Stimulated activated CD4-positive, alpha-beta T cell treated with anti-CD3 and anti-CD28 coated beads, Interleukin-12 subunit alpha, Interleukin-12 subunit beta, amount 100 ng/mL, for 24 hours (primary cell): ENCODE measurements around the gene COX8C.

Experiments used
- DNase-seq, 2 experiments: peaks; one replicate each; pipeline ENCODE4 v3.0.0-alpha.2; 2020; ENCODE audit warnings: low read depth in 2 of 2

The COX8C gene, protein sequence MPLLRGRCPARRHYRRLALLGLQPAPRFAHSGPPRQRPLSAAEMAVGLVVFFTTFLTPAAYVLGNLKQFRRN

DNA sequence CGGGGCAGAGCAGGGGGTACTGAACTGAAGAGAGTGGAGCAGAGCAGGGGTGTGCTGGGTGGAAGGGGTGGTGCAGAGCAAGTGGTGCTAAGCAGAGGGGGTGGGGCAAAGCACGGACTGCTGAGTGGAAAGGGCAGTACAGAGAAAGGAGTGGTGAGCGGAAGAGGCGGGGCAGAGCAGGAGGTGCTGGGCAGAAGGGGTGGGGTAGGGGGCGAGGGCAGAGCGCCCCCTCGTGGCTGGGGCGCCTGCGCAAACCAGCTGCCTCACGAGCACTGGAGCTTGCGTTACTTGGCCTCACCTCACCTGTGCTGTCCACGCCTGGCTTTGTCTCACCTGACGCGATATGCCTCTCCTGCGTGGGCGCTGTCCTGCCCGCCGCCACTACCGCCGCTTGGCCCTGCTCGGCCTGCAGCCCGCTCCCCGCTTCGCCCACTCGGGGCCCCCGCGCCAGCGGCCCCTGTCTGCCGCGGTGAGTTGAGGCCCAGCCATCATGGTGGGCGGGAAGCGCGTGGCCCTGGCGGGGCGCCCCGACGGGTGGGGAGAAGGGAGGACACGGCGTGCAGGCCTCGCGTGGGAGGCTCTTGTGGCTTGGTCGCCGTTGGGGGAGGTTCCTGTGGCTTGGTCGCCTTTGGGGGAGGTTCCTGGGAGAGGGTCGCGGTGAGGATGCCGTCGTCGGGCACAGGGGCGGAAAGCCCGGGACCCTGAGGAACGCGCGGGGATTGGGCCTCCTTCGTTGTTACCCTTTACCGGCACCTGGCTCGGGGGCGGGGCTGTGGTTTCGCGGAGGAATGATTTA lies at the start of gene COX8C:
Gene COX8C (plus strand): TSS at position 257 of the 796 bp plus-strand sequence. CDS start 87 bp downstream, at position 344.
- no peak for DNase-seq

DNA sequence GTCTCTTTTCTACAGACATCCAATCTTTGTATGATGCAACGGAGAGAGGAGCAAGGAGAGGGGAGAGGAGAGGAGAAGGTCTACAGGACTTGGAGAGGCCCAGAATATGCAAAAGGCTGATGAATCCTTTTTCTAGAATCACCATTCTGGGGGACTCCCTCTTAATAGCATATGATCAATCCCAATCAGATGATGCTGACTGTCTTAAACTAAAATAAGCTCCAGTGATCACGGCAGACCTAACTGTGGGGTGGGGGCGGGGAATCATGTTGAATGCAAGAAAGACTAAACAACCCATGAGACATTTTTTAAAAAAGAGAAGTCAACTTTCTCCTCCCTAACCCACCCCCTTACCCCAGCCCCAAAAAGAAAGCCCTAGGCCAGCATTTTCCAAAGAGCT lies 47.6 kb upstream of the COX8C start:
- no peak for DNase-seq

DNA sequence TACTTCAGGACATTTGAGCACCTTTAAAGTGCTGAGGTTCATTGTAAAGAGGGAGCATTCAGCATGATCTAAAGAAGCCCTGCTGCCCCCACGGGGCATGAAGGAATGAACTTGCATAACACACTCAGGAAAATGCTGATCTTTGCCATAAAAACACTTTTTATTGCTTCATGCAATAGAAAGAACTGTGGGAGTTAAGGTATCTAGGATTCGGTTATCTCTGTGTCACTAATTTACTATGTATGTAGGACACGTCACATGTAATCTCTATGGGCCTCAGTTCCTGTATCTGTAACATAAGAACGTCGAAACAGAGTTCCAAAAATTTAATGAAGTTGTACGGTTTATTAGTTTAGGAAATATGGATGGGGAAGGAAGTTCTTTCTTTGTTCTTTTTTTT lies 47.1 kb upstream of the COX8C start:
- no peak for DNase-seq

DNA sequence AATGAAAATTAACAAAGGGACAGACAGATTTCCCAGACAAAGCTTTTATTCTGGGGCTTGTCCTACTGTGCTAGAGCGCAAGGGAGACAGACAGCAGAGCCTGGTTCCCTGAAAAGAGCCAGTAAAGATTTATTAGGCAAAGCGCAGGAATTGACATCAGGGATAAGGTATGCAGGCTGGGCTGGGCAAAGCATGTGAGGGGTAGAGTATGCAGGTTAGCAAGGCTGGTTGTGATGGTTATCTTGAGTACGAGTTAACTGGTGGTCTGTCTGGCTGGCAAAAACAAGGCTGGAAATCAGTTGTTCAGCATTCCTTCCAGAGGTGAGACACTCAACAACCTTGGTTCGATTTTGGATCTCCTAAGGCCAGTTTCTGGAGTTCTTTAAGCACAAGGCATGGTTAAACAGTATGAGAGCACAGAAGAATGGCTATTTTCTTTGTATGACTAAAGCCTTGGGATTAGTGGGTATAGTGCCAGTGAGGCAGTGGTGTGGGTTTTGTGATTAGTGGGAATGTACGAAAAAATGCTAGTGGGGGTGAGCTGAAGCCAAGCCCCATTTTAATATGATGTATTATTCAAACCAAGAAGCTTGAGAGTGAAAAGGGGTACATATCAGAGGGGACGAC lies 45.0 kb upstream of the COX8C start:
- no peak for DNase-seq

DNA sequence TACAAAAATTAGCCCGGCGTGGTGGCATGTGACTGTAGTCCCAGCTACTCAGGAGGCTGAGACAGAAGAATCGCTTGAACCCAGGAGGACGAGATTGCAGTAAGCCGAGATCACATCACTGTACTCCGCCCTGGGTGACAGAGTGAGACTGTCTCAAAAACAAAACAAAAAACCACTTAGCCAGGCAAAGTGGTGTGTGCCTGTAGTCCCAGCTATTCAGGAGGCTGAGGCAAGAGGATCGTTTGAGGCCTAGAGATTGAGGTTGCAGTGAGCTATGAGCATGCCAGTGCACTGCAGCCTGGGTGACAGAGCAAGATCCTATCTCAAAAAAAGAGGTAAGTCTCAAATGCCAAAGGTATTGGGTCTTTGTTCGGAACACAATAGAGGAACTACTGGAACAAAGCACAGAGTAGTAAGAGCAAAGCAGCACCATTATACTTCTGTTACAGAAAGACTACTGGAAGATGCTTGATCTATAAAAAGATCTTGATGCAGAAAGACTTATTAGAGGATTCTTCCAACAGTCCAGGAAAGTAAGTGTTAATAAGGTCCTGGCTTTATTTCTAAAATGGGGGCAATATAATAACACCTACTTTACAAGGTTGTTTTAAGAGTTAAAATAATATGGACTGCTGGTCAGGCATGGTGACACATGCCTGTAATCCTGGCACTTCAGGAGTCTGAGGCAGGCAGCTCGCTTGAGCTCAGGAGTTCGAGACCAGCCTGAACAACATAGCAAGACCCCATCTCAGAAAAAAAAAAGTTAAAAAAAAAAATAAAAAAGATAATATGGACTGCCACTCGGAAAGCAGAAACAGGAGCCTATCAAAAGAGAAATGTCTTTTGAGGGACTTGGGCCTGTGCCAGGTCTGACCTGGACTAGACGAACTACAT lies 44.0 kb upstream of the COX8C start:
- DNase-seq, result no peak

DNA sequence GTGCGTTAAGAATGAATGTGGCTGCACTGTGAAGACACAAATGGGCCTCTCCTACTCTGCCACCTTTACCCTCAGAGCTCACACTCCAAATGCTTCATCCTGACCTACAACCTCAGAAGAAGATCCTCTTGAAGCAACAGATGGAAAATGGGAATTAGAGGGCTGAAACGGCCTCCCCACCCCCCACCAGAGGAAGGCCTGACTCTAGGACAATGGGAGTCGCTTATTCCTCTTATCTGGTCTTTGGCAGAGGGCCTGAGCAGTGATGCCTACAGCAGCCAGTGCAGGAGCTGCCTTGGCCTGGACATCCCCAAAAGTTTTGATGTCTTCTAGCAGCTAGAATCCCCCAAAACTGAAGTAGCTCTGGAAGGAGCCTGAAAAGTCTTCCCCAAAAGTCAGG lies 43.3 kb upstream of the COX8C start:
- no peak for DNase-seq

DNA sequence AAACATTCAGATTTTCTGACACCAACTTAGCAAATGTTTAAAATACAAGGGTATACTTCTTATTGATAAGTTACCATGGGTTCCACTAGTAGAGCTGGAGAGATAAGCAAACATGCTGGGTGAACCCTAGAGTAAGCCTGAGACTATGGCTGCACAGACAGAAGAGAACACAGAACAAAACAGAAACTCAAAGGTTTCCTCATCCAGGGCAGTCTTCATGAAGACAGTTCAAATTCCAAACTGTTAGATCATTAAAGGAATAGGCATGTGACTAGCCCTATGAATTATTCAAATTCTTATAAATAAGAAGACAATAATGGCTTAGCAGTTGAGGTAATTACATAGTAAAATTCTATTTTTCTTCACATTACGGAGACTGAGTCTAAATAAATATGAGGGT lies 42.2 kb upstream of the COX8C start:
- no peak for DNase-seq

DNA sequence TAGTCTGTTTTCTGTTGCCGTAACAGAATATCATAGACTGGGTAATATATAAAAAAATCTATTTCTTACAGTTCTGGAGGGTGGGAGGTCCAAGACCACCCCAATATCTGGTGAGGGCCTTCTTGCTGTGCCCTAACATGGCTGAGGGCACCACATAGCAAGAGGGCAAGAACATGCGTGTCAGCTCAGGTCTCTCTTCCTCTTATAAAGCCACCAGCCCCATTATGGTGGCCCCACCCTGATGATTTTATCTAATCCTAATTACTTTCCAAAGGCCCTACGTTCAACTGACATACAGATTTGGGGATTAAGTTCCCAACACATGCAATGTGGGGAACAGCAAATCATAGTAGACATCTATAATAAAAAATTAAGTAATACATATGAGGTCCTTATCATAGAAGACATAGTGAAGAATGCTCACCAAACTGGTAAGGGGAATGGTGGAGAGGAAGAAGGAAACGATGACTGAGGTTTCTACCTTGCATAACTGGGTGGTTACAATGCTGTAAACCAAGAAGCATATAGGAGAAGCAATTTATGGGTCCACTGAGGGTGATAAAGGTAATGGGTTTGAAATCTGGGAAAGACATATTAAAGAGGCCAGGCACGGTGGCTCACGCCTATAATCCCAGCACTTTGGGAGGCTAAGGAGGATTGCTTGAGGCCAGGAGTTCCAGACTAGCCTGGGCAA lies 41.1 kb upstream of the COX8C start:
- no peak for DNase-seq

DNA sequence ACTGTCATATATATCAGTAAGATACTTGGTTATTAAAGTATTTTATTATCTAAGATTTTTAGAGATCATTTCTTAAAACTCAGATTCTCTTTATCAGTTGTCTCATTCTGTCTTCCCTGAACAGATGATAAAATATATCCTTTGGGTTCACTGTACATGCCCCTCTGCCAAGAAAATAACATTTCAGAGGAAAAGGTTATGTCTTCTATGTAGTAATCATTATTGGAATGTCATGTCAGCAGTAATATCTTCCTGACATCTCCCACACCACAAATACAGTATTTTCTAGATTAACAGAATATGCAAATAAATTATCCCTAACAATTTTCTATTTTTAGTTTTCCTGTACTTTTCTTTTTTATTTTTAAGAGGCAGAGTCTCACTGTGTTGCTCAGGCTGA lies 40.2 kb upstream of the COX8C start:
- DNase-seq, result no peak

DNA sequence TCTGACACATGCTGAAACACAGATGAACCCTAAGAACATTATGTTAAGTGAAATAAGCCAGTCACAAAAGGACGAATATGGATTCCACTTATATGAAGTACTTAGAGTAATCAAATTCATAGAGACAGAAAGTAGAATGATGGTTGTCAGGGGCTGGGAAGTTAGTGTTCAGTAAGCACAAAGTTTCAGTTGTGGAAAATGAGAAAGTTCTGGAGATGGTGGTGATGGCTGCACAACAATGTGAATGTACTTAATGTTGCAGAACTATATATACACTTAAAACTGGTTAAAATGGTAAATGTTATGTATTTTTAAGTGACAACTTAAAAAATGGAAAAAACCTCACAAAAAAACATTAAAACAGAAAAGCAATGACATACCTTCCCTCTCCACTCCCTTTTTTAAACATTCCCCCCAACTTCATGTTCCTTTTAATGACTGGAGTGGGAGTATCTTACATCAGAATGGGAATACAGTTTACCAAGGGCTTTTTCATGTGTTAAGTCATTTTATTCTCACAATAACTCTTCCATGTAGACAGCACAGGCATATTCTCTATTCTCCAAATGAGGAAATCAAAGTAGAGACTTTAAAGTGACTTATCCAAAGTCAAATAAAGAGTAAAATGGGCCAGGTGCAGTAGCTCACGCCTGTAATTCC lies 38.2 kb upstream of the COX8C start:
- no peak for DNase-seq

DNA sequence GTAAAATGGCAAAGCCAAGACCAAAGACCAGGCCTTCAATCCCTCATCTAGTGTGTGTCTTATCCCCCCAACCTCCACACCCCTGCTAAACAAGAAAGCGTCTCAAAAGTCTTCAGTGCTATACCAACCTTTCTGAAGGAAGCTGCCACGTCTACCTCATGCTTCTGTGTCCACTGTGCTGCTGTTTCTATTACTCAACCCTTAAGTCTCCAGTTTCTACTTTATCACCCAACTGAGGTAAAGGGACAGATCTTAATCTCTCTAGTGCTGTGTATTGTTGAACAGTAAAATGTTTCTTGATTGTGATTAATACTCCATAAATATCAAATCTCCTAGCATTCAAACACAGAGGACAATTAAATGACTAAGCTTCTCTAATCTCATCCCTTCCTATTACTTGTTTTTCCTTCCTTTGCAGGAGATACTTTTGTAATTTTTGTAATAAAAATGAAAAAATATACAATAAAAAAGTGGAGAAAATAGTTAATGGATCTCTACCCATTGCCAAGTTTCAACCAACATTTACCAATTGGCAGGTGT lies 37.5 kb upstream of the COX8C start:
- DNase-seq, result no peak

DNA sequence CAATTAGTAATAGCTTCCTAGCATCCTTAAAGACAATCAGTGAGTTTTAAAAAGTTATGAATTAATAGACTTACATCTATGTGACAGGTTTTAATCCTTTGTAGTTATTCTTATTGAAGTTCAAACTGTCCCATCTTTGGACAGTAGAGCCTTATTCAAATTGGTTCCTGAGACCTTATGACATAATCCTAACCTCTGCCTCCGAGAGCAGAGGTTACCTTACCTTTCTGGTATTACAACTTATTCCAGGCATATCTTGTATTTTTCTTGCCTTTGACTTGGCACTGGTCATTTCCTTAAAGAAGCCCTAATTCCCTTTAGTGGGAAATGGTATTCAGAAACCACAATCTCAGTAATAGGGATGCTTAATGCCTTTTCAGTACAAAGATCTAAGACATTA lies 35.9 kb upstream of the COX8C start:
- no peak for DNase-seq

DNA sequence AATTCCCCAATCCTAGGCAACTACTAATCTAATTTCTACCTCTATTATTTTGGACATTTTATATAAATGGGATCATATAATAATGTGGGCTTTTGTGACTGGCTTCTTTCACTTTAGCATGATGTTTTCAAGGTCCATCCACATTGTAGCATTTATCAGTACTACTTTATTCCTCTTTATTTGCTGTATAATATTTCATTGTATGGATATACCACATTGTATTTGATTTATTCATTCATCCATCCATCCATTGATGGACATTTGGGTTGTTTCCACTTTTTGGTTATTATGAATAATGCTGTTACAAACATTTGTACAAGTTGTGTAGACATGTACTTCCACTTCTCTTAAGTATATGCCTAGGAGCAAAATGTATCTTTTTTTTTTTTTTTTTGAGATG lies 31.4 kb upstream of the COX8C start:
- no peak for DNase-seq

DNA sequence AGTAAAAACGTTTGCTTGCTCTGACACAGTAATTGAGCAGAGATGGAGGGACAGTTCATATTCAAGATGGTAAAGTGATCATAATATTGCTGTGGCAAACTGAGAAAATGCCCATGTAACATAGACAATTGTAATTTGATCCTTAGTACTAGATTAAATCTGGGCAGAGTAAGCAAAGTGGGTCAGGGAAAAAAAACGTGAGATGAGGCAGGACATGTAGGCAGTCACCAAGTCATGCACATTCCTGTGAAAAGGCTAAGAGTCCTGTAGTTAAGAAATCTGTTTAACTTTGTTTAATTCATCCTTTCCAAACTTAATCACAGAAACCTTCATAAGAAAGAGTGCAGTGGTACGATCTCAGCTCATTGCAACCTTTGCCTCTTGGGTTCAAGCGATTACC lies 30.3 kb upstream of the COX8C start:
- DNase-seq, result no peak

DNA sequence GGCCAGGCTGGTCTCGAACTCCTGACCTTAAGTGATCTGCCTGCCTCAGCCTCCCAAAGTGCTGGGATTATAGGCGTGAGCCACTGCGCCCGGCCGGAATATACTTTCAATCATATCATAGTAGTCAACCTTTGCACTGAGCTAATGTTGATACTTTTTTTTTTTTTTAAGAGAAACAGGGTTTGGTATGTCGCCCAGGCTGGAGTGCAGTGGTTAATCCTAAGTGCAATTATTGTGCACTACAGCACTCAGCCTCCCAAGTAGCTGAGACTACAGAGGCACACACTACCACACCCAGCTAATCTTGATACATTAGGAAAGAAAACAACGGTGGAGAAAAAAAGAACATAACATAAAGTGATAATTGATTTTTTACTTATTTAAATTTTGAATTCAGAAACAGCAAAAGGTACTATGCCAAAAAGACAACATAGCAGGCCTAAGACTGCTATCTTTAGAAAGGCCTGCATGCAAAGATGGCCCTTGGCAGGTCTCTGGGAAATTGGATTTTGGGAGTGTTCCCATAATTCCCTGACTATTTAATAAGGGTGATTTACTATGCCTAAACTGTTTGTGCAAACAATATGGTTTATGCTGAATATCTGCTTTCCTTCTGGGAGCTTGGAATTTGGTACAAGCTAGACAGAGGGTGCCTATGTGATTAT lies 29.6 kb upstream of the COX8C start:
- no peak for DNase-seq

DNA sequence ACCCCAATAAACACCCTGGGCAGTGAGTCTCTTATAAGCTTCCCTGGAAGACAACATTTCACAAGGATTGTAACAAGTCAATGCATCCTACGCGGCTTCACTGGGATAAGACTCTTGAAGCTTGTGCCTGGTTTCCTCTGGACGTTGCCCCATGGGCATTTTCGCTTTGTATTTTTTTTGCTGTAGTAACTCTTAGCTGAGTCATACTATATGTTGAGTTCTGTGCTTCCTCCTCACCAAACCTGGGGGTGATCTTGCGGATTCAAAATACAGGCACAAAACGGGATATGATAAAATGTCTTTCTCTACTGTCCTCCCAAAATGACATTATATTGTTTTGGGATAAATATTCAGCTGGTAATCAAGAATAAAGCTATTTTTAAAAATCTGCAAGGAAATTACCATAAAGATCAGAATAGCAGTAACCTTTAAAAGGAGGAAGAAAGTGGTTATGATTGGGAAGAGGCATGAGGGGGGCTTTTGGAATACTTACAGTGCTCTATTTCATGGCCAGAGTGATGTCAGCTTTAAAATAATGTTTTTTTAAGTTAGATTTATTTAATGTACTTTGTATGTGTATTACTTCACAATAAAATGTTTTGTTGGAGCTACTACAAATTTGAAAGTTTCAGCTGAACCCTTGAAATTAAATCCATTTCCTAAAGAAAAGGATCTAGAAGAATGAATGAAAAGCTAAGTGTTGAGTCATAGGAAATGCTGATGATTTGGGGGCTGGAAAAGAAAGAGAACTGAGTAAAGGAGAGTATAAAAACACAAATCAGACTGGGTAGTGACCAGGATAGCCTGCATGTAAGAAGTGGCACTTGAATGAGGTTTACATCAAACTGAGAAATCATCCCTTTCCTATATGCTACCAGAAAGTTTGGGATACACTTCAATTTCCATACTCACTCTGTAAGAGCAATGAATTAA lies 28.8 kb upstream of the COX8C start:
- DNase-seq, result no peak

DNA sequence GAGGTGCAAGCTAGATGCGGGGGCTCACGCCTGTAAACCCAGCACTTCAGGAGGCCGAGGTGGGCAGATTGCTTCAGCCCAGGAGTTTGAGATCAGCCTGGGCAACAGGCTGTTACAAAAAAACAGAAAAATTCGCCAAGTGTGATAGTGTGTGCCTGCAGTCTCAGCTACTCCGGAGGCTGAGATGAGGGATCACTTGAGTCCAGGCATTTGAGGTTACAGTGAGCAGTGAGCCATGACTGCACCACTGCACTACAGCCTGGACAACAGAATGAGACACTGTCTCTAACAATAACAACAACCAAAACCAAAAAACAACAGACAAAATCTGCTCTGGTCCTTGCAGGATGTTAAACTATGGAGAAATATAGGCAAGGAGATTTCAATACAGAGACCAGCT lies 28.1 kb upstream of the COX8C start:
- no peak for DNase-seq

DNA sequence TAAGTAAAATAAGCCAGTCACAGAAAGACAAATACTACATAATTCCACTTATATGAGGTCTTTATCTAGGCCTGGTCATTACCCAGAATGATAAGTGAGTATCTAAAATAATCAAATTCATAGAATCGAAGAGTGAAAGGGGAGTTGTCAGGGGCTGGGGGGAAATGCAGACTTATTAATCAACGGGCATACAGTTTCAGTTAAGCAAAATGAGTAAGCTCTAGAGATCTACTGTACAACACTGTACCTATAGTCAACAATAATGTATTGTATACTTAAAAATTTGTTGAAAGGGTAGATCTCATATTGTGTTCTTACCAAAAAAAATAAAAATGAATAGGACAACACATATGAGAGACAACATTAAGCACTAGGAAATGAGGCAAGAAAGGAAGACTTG lies 27.5 kb upstream of the COX8C start:
- no peak for DNase-seq

DNA sequence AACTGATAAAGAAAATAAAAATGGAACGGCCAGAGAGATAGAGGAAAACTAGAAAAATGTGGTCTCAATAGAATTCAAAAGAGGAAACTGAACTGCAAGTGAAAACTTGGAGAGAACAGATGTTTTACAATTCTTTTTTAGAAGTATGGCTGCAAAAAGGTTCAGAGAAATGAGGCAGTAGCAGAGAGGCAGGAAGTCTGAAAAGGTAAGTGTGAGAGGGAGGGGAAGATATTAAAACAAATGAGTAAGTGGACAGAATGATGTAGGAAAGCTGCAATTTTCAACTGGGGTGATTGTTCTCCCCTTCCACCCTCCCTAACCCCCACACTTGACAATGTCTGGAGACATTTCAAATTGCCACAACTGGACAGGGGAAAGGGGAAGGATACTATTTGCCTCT lies 27.0 kb upstream of the COX8C start:
- no peak for DNase-seq
